SIG-M5 treated with dmso at 0.1 percent for 504 hours (cell line): ENCODE measurements around the gene GAPT.
A peak's percentile ranks its signal among the peaks of the same experiment; 100 is the strongest.

Experiments used
- DNase-seq: peaks from one replicate; lab custom pipeline; 2025; ENCODE audit not compliant: unreplicated experiment; lab: John Stamatoyannopoulos, UW

Gene GAPT

GRCh38 chr5:58491216-58491892 lies at the start of gene GAPT:
GAPT (plus strand) TSS chr5:58491435; CDS start chr5:58494537, 3,102 bp downstream.
- DNase-seq, result peak; percentile 97

GRCh38 chr5:58444805-58445204 lies 46.4 kb upstream of the GAPT start:
- no peak for DNase-seq

- DNase-seq, result no peak
These were observed 45.2 kb upstream of the GAPT start for GRCh38 chr5:58446024-58446423.

GRCh38 chr5:58447226-58447625 lies 44.0 kb upstream of the GAPT start:
- DNase-seq, result no peak

GRCh38 chr5:58450018-58450417 lies 41.2 kb upstream of the GAPT start:
- no peak for DNase-seq

GRCh38 chr5:58450811-58451629 lies 40.2 kb upstream of the GAPT start:
- peak; percentile 40 for DNase-seq

GRCh38 chr5:58451732-58452565 lies 39.3 kb upstream of the GAPT start:
- no peak for DNase-seq

GRCh38 chr5:58452566-58453258 lies 38.5 kb upstream of the GAPT start:
- DNase-seq, result no peak

GRCh38 chr5:58453306-58453705 lies 37.9 kb upstream of the GAPT start:
- no peak for DNase-seq

- DNase-seq, result no peak
These were observed 37.2 kb upstream of the GAPT start for GRCh38 chr5:58454025-58454424.

GRCh38 chr5:58455066-58455465 lies 36.2 kb upstream of the GAPT start:
- no peak for DNase-seq

GRCh38 chr5:58455480-58455879 lies 35.8 kb upstream of the GAPT start:
- no peak for DNase-seq

GRCh38 chr5:58456026-58456425 lies 35.2 kb upstream of the GAPT start:
- DNase-seq, result no peak

- no peak for DNase-seq
These were observed 34.7 kb upstream of the GAPT start for GRCh38 chr5:58456486-58456885.

- DNase-seq, result no peak
These were observed 34.2 kb upstream of the GAPT start for GRCh38 chr5:58457050-58457449.

GRCh38 chr5:58458141-58458742 lies 33.0 kb upstream of the GAPT start:
- no peak for DNase-seq

- no peak for DNase-seq
These were observed 32.5 kb upstream of the GAPT start for GRCh38 chr5:58458743-58459145.

GRCh38 chr5:58459146-58460001 lies 31.9 kb upstream of the GAPT start:
- peak; percentile 48 for DNase-seq

- peak; percentile 77 for DNase-seq
These were observed 31.1 kb upstream of the GAPT start, which contains the start of gene PLK2 for GRCh38 chr5:58460002-58460731. PLK2 (minus strand) TSS chr5:58460086; CDS start chr5:58459959, 127 bp downstream.
